ENCODE measurements around the gene HDAC4. TPM values are rescaled to one million over a fixed set of nuclear protein-coding genes. Genes with fewer than 3 reads are reported as not detected.

HDAC4 gene
- total RNA-seq, 4 donors from 2014 or later = 12.9 to 91.6 (median 39.8) TPM

DNA sequence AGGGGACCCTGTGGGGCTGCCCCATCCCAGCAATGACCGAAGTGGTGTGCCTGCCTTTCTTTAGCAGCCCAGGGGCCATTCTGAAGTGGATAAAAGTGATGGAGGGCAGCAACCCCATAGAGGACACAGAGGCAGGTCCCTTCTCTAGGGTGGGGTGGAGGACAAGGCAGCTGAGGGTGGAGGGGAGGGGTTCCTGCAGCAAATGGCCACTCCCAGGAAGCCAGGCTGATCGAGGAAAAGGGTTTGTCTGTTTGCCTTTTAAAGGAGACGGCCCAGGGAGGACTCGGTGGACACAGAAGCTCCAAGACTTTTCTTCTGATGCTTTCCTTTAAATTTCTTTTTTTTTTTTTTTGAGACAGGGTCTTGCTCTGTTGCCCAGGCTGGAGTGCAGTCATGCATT, 280.2 kb downstream of the HDAC4 start:
- 69 to 73% methylated on average over 4 of the region's 4 CpGs for WGBS, 2 donors
- intact Hi-C loops (cut with DNase I) = no loop called here
- H3K36me3 ChIP-seq = peaks cover 9 to 13% of the 10 kb centered on the region in 2 donors
- H3K9me3 ChIP-seq = no peaks in the 10 kb centered on the region
- no peaks in the 10 kb centered on the region for H3K27me3 ChIP-seq
- TF ChIP-seq, protein P1, sequence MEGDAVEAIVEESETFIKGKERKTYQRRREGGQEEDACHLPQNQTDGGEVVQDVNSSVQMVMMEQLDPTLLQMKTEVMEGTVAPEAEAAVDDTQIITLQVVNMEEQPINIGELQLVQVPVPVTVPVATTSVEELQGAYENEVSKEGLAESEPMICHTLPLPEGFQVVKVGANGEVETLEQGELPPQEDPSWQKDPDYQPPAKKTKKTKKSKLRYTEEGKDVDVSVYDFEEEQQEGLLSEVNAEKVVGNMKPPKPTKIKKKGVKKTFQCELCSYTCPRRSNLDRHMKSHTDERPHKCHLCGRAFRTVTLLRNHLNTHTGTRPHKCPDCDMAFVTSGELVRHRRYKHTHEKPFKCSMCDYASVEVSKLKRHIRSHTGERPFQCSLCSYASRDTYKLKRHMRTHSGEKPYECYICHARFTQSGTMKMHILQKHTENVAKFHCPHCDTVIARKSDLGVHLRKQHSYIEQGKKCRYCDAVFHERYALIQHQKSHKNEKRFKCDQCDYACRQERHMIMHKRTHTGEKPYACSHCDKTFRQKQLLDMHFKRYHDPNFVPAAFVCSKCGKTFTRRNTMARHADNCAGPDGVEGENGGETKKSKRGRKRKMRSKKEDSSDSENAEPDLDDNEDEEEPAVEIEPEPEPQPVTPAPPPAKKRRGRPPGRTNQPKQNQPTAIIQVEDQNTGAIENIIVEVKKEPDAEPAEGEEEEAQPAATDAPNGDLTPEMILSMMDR (IDR thresholded peaks at IDR 0.05) = no peak
- no peak for TF ChIP-seq POLR2A (IDR thresholded peaks at IDR 0.05)
- H3K27ac ChIP-seq = no peak overlapping the region
- no peaks in the 10 kb centered on the region for H3K4me1 ChIP-seq
- DNase-seq = no peak
- no peak overlapping the region for H3K4me3 ChIP-seq (replicated peaks in 1 of 3)

DNA sequence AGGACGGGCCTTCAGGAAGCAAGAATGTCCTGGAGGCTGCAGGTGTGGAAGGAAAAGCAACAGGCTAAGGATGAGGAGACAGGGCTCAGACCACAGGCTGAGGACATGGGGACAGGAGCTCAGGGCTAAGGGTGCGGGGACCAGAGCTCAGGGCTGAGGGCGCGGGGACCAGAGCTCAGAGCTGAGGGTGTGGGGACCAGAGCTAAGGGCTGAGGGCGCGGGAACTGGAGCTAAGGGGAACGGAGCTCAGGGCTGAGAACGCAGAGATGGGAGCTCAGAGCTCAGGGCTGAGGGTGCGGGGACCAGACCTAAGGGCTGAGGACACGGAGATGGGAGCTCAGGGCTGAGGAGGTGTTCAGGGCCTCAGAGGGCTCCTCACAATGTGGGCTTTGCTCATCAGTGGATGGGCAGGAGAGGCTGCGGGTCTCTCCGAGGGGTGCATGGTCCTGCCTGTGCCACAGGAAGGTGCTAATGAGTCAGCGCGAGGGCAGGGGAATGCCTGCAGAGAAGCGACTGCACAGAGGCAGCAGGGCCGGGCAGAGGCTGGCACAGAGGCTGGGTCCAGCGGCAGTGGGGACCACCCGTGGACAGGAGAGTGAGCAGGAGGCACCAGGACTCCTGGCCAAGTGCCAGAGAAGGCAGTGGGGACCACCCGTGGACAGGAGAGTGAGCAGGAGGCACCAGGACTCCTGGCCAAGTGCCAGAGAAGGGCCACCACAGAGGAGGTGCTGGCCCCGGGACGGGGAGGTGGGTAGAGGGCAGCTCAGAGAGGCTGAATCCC, 281.3 kb downstream of the HDAC4 start:
- no peak overlapping the region for H3K27ac ChIP-seq
- intact Hi-C loops (cut with DNase I) = no loop called here
- peaks cover 0 to 2% of the 10 kb centered on the region in 2 donors for H3K36me3 ChIP-seq
- H3K27me3 ChIP-seq = no peaks in the 10 kb centered on the region
- 89 to 90% methylated on average over 21 of the region's 21 CpGs for WGBS, 2 donors
- no peak for TF ChIP-seq POLR2A (IDR thresholded peaks at IDR 0.05)
- TF ChIP-seq, protein P1 (IDR thresholded peaks at IDR 0.05) = no peak
- no peak overlapping the region for H3K4me3 ChIP-seq (replicated peaks in 1 of 3)
- no peaks in the 10 kb centered on the region for H3K4me1 ChIP-seq
- H3K9me3 ChIP-seq = no peaks in the 10 kb centered on the region
- no peak for DNase-seq

DNA sequence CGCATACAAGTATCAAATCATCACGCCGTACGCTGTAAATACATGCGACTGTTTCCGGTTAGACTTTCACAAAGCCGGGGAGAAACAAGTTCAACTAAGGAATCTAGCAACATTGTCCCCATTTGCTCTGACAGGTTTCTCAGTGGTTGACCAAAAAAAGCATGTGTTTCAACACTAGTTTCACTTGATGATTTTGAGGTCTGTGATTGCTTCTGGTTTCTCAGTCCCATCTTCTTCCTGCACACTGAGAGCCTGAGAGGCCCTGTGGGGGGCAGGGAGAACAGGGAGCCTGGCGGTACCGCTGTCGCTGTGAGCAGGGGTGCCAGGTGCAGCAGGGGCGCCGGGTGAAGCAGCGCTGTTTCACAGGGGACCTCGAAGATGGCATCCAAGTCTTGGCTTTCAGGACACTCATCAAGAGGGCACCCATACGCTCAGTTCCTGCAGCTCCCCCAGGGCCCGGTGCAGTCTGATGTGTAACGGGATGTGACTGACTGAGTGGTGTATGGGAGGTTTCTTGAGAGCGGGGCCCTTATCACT, 282.1 kb downstream of the HDAC4 start:
- WGBS, 2 donors = 88 to 92% methylated on average over 11 to 18 of the region's 18 CpGs
- no peak overlapping the region for H3K4me3 ChIP-seq (replicated peaks in 1 of 3)
- no peaks in the 10 kb centered on the region for H3K36me3 ChIP-seq
- H3K9me3 ChIP-seq = no peaks in the 10 kb centered on the region
- H3K4me1 ChIP-seq = no peaks in the 10 kb centered on the region
- intact Hi-C loops (cut with DNase I) = no loop called here
- H3K27ac ChIP-seq = no peak overlapping the region
- no peak for DNase-seq
- TF ChIP-seq POLR2A (IDR thresholded peaks at IDR 0.05) = no peak
- TF ChIP-seq, protein P1 (IDR thresholded peaks at IDR 0.05) = no peak
- no peaks in the 10 kb centered on the region for H3K27me3 ChIP-seq

DNA sequence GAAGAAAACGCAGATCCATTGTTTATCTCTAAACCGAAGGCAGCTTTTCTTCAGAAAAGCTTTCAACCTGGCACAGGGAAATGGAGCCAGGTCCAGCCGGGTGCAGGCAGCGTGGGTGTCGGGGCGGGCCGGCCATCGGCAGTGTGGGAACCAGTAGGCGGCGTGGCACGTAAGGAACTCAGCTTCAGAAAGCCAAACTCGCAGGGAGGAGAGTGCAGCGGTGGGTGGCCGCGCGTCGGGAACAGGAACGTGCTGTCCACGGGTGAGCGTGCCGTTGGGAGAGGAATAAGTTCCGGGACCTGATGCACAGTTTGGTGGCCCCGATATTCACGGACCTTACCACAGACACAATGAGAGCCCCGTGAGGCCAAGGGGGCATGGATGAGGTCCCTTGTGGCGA, 282.6 kb downstream of the HDAC4 start:
- H3K9me3 ChIP-seq = no peaks in the 10 kb centered on the region
- no peaks in the 10 kb centered on the region for H3K27me3 ChIP-seq
- no peak overlapping the region for H3K4me3 ChIP-seq (replicated peaks in 1 of 3)
- H3K27ac ChIP-seq = no peak overlapping the region
- no peaks in the 10 kb centered on the region for H3K4me1 ChIP-seq
- H3K36me3 ChIP-seq = no peaks in the 10 kb centered on the region
- TF ChIP-seq, protein P1 (IDR thresholded peaks at IDR 0.05) = no peak
- TF ChIP-seq POLR2A (IDR thresholded peaks at IDR 0.05) = no peak
- intact Hi-C loops (cut with DNase I) = no loop called here
- no peak for DNase-seq
- WGBS, 2 donors = 97% methylated on average over 26 of the region's 26 CpGs

DNA sequence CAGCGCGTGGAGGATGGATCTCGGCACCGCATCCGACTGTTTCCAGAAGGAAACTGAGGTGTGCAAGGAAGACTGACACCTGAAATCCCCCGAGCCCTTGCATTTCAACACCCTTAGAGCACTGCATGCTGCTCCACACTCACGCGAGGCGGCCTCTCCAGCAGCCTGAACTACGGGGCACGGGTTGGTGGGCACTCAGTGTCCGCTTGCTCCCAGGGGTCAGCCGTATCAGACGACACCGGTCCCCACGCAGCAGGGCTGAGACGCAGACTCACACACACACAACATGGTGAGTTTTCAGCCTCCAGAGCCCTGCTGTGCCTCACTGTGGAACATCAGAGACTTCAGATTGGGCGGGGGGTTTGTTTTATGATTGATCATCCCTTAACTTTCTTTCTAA, 283.0 kb downstream of the HDAC4 start:
- Histone ChIP-seq H3K4me1 (no peaks in the 10 kb centered on the region), H3K27me3 (no peaks in the 10 kb centered on the region), H3K4me3 (replicated peaks in 1 of 3) (no peak overlapping the region), H3K27ac (no peak overlapping the region), H3K36me3 (no peaks in the 10 kb centered on the region), H3K9me3 (no peaks in the 10 kb centered on the region)
- DNase-seq = no peak
- intact Hi-C loops (cut with DNase I) = no loop called here
- WGBS, 2 donors = 94% methylated on average over 14 to 15 of the region's 18 CpGs
- TF ChIP-seq POLR2A (IDR thresholded peaks at IDR 0.05) = no peak
- TF ChIP-seq, protein P1 (IDR thresholded peaks at IDR 0.05) = no peak
